Measurements from ENCODE around the gene CCDC15. TPM values are rescaled to one million over a fixed set of nuclear protein-coding genes. Genes with fewer than 3 reads are reported as not detected.

Gene CCDC15
- total and polyA plus RNA-seq, 2 of the 13 experiments (the other 11 are each of a cell fraction or from before 2014, with no cell fraction given) = 2.2 to 4.6 TPM

GRCh38 chr11:125053167-125053566, 99.2 kb downstream of the CCDC15 start:
- no TSS peak for BruUV-seq (replicated peaks)
- ChIA-PET POLR2A (no interaction called here), CTCF (ENCODE audit: low intra/inter-chr PET ratio, low total read pairs) (no interaction called here)
- Histone ChIP-seq H3K9me3 (ENCODE audit: low read length) (no peaks in the 10 kb centered on the region), H3K36me3 (replicated peaks in 1 of 2; ENCODE audit: control insufficient read depth in 1 of 2, insufficient read depth in 2 of 2, low read length in 2 of 2) (no peaks in the 10 kb centered on the region), H3K27me3 (ENCODE audit: control insufficient read depth in 1 of 2, insufficient read depth in 2 of 2, low read length in 2 of 2) (no peaks in the 10 kb centered on the region), H3K4me3 (replicated peaks in 1 of 3; ENCODE audit: insufficient read depth in 1 of 3, low read depth in 2 of 3, low read length in 3 of 3) (no peak overlapping the region), H3K79me2 (ENCODE audit: insufficient read depth, low read length) (no peaks in the 10 kb centered on the region), H3K4me1 (ENCODE audit: insufficient read depth, low read length) (peaks cover 16% of the 10 kb centered on the region), H4K20me1 (ENCODE audit: insufficient read depth, low read length) (no peaks in the 10 kb centered on the region), H3K27ac (ENCODE audit: extremely low read length, insufficient read depth, low read length) (no peak overlapping the region), H2AFZ (ENCODE audit: low read length) (no peak overlapping the region), H3K9ac (ENCODE audit: insufficient read depth, low read depth, low read length) (no peak overlapping the region), H3K4me2 (ENCODE audit: low read depth, low read length) (no peak overlapping the region)
- TF ChIP-seq ZNF7 (CRISPR knock-in tag; IDR thresholded peaks at IDR 0.05) (no peak), RFX3 (CRISPR knock-in tag; IDR thresholded peaks at IDR 0.05) (no peak), NFAT5 (CRISPR knock-in tag; IDR thresholded peaks at IDR 0.05) (no peak), POLR2G (IDR thresholded peaks at IDR 0.05; ENCODE audit: low read depth, low read length) (no peak), ZBTB2 (CRISPR knock-in tag; IDR thresholded peaks at IDR 0.05; ENCODE audit: low read depth) (no peak), SNAPC4 (CRISPR knock-in tag; IDR thresholded peaks at IDR 0.05) (no peak), ZNF333 (CRISPR knock-in tag; IDR thresholded peaks at IDR 0.05; ENCODE audit: borderline replicate concordance) (no peak), MXD4 (CRISPR knock-in tag; IDR thresholded peaks at IDR 0.05) (no peak), ZNF382 (CRISPR knock-in tag; IDR thresholded peaks at IDR 0.05; ENCODE audit: borderline replicate concordance) (no peak)
- TF ChIP-seq, protein P1, sequence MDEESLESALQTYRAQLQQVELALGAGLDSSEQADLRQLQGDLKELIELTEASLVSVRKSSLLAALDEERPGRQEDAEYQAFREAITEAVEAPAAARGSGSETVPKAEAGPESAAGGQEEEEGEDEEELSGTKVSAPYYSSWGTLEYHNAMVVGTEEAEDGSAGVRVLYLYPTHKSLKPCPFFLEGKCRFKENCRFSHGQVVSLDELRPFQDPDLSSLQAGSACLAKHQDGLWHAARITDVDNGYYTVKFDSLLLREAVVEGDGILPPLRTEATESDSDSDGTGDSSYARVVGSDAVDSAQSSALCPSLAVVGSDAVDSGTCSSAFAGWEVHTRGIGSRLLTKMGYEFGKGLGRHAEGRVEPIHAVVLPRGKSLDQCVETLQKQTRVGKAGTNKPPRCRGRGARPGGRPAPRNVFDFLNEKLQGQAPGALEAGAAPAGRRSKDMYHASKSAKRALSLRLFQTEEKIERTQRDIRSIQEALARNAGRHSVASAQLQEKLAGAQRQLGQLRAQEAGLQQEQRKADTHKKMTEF (CRISPR knock-in tag; IDR thresholded peaks at IDR 0.05) = no peak
- TF ChIP-seq, protein P2, sequence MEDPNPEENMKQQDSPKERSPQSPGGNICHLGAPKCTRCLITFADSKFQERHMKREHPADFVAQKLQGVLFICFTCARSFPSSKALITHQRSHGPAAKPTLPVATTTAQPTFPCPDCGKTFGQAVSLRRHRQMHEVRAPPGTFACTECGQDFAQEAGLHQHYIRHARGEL (CRISPR knock-in tag; IDR thresholded peaks at IDR 0.05) = no peak
- FAIRE-seq (no peak), ATAC-seq (no peak), DNase-seq (ENCODE audit: low spot score) (no peak)
- in situ Hi-C loops (cut with HindIII; ENCODE audit: extremely low pct_ligation_motif_present, low pct_unique_long_range_greater_than_20kb) (no loop called here), intact Hi-C loops (cut with micrococcal nuclease; ENCODE audit: unreplicated experiment) (no loop called here)
- WGBS (ENCODE audit: low lambda C conversion rate) = 100% methylated on average over 1 of the region's 1 CpG

Measured in HepG2 (cell line).